HEK293 (cell line): ENCODE data around the gene ATP6V0C.

ENCODE experiments used
- CTCF ChIA-PET: fragments of 350-600 bp; formaldehyde crosslinking; extraction: SDS; loops from one replicate; lab custom pipeline; 2021; ENCODE audit warnings: antibody characterized with exemption; lab: Yijun Ruan, JAX
- POLR2A ChIA-PET: fragments of 300-600 bp; formaldehyde crosslinking; extraction: SDS; loops from one replicate; lab custom pipeline; 2020; ENCODE audit warnings: antibody characterized with exemption, inconsistent platforms; lab: Yijun Ruan, JAX
- H3K27ac ChIP-seq: fragments of 200-500 bp; sonication (Bioruptor generic); 2 replicates; pipeline ENCODE4 v1.5.1; 2014; ENCODE audit warnings: low read depth, low read length, control low read depth, inconsistent platforms; ENCODE audit errors: extremely low read depth
- H3K36me3 ChIP-seq, 2 experiments: fragments of 200-500 bp in 1 of 2; sonication (Bioruptor generic) in 1 of 2; 1 replicate in 1 of 2; 2 replicates in 1 of 2; pipeline ENCODE4 v1.5.1; 2014 to 2017; ENCODE audit warnings: inconsistent platforms in 2 of 2, low read length in 2 of 2; ENCODE audit not compliant: control insufficient read depth in 2 of 2, insufficient read depth in 1 of 2
- H3K4me1 ChIP-seq: fragments of 200-500 bp; sonication (Bioruptor generic); 2 replicates; pipeline ENCODE4 v1.5.1; 2014; ENCODE audit warnings: mild to moderate bottlenecking, low read length, inconsistent platforms; ENCODE audit not compliant: control insufficient read depth, insufficient read depth
- H3K4me3 ChIP-seq: 2 replicates; pipeline ENCODE4 v1.5.1; 2011; ENCODE audit warnings: low read depth, mild to moderate bottlenecking, control low read depth, low read length, moderate library complexity
- H3K9me3 ChIP-seq: fragments of 200-500 bp; sonication (Bioruptor generic); 2 replicates; pipeline ENCODE4 v1.5.1; 2014; ENCODE audit warnings: low read depth, low read length, inconsistent platforms; ENCODE audit not compliant: control insufficient read depth, insufficient read depth
- GLIS2 ChIP-seq: fragments of 450-650 bp; formaldehyde crosslinking; IDR thresholded peaks from 2 replicates; pipeline ENCODE4 v1.5.1; 2016; ENCODE audit warnings: missing biosample characterization, missing genetic modification characterization
- KLF1 ChIP-seq: fragments of 450-650 bp; formaldehyde crosslinking; IDR thresholded peaks from 2 replicates; pipeline ENCODE4 v1.5.1; 2016; ENCODE audit warnings: missing biosample characterization, missing genetic modification characterization
- KLF7 ChIP-seq: fragments of 450-650 bp; formaldehyde crosslinking; IDR thresholded peaks from 2 replicates; pipeline ENCODE4 v1.5.1; 2016; ENCODE audit warnings: missing biosample characterization, missing genetic modification characterization, borderline replicate concordance
- ZBTB17 ChIP-seq: fragments of 450-650 bp; formaldehyde crosslinking; IDR thresholded peaks from 2 replicates; pipeline ENCODE4 v1.5.1; 2016; ENCODE audit warnings: missing biosample characterization, missing genetic modification characterization
- ZBTB20 ChIP-seq: fragments of 450-650 bp; formaldehyde crosslinking; IDR thresholded peaks from 2 replicates; pipeline ENCODE4 v1.5.1; 2016; ENCODE audit warnings: missing biosample characterization, missing genetic modification characterization
- ZFHX2 ChIP-seq: fragments of 450-650 bp; formaldehyde crosslinking; conservative IDR thresholded peaks from 2 replicates; pipeline ENCODE4 v1.5.1; 2016; ENCODE audit warnings: missing biosample characterization, missing genetic modification characterization
- ZFP3 ChIP-seq: fragments of 450-650 bp; formaldehyde crosslinking; IDR thresholded peaks from 2 replicates; pipeline ENCODE4 v1.5.1; 2016; ENCODE audit warnings: low read depth, missing biosample characterization, missing genetic modification characterization
- ZNF114 ChIP-seq: fragments of 450-650 bp; formaldehyde crosslinking; IDR thresholded peaks from 2 replicates; pipeline ENCODE4 v1.5.0; 2017; ENCODE audit warnings: missing biosample characterization, missing genetic modification characterization
- ZNF16 ChIP-seq: fragments of 450-650 bp; formaldehyde crosslinking; IDR thresholded peaks from 2 replicates; pipeline ENCODE4 v1.5.1; 2016; ENCODE audit warnings: low read depth, missing biosample characterization, missing genetic modification characterization
- ZNF239 ChIP-seq: fragments of 450-650 bp; formaldehyde crosslinking; IDR thresholded peaks from 2 replicates; pipeline ENCODE4 v1.5.1; 2016; ENCODE audit warnings: missing biosample characterization, missing genetic modification characterization
- ZNF335 ChIP-seq: fragments of 450-650 bp; formaldehyde crosslinking; conservative IDR thresholded peaks from 2 replicates; pipeline ENCODE4 v1.5.1; 2016; ENCODE audit warnings: missing biosample characterization, missing genetic modification characterization
- ZNF510 ChIP-seq: fragments of 450-650 bp; formaldehyde crosslinking; IDR thresholded peaks from 2 replicates; pipeline ENCODE4 v1.5.1; 2018; ENCODE audit warnings: mild to moderate bottlenecking, missing genetic modification characterization, missing biosample characterization; ENCODE audit not compliant: insufficient replicate concordance
- ZNF529 ChIP-seq: fragments of 450-650 bp; formaldehyde crosslinking; IDR thresholded peaks from 2 replicates; pipeline ENCODE4 v1.5.1; 2017; ENCODE audit warnings: missing genetic modification characterization, missing biosample characterization; ENCODE audit not compliant: insufficient replicate concordance
- ZNF544 ChIP-seq: fragments of 450-650 bp; formaldehyde crosslinking; IDR thresholded peaks from 2 replicates; pipeline ENCODE4 v1.5.0; 2017; ENCODE audit warnings: missing biosample characterization, missing genetic modification characterization
- ZNF548 ChIP-seq: fragments of 450-650 bp; formaldehyde crosslinking; IDR thresholded peaks from 2 replicates; pipeline ENCODE4 v1.5.1; 2016; ENCODE audit warnings: missing biosample characterization, missing genetic modification characterization
- ZNF585B ChIP-seq: fragments of 450-650 bp; formaldehyde crosslinking; IDR thresholded peaks from 2 replicates; pipeline ENCODE4 v1.5.1; 2016; ENCODE audit warnings: missing biosample characterization, missing genetic modification characterization
- ZNF600 ChIP-seq: fragments of 450-650 bp; formaldehyde crosslinking; IDR thresholded peaks from 2 replicates; pipeline ENCODE4 v1.5.1; 2016; ENCODE audit warnings: missing biosample characterization, missing genetic modification characterization
- ZNF624 ChIP-seq: fragments of 450-650 bp; formaldehyde crosslinking; IDR thresholded peaks from 2 replicates; pipeline ENCODE4 v1.5.1; 2017; ENCODE audit warnings: missing biosample characterization, missing genetic modification characterization
- ZNF768 ChIP-seq: fragments of 450-650 bp; formaldehyde crosslinking; IDR thresholded peaks from 2 replicates; pipeline ENCODE4 v1.5.1; 2018; ENCODE audit warnings: missing biosample characterization, mild to moderate bottlenecking, missing genetic modification characterization
- ZNF791 ChIP-seq: fragments of 450-650 bp; formaldehyde crosslinking; IDR thresholded peaks from 2 replicates; pipeline ENCODE4 v1.5.1; 2016; ENCODE audit warnings: missing biosample characterization, missing genetic modification characterization
- ZNF792 ChIP-seq: fragments of 450-650 bp; formaldehyde crosslinking; IDR thresholded peaks from 2 replicates; pipeline ENCODE4 v1.5.1; 2016; ENCODE audit warnings: missing biosample characterization, missing genetic modification characterization
- TF ChIP-seq, protein P1 (sequence below): fragments of 450-650 bp; formaldehyde crosslinking; IDR thresholded peaks from 2 replicates; pipeline ENCODE4 v1.5.1; 2016; ENCODE audit warnings: missing biosample characterization, missing genetic modification characterization
- TF ChIP-seq, protein P2 (sequence below): fragments of 450-650 bp; formaldehyde crosslinking; IDR thresholded peaks from 2 replicates; pipeline ENCODE4 v1.5.1; 2016; ENCODE audit warnings: missing biosample characterization, missing genetic modification characterization
- TF ChIP-seq, protein P3 (sequence below): fragments of 450-650 bp; formaldehyde crosslinking; IDR thresholded peaks from 2 replicates; pipeline ENCODE4 v1.5.1; 2017; ENCODE audit warnings: missing biosample characterization, mild to moderate bottlenecking, missing genetic modification characterization, moderate library complexity
- TF ChIP-seq, protein P4 (sequence below): fragments of 450-650 bp; IDR thresholded peaks from 2 replicates; pipeline ENCODE4 v1.5.1; 2018; ENCODE audit warnings: missing biosample characterization, mild to moderate bottlenecking, missing genetic modification characterization
- TF ChIP-seq, protein P5 (sequence below): fragments of 450-650 bp; formaldehyde crosslinking; IDR thresholded peaks from 2 replicates; pipeline ENCODE4 v1.5.1; 2016; ENCODE audit warnings: missing biosample characterization, missing genetic modification characterization
- TF ChIP-seq, protein P6 (sequence below): fragments of 450-650 bp; formaldehyde crosslinking; IDR thresholded peaks from 2 replicates; pipeline ENCODE4 v1.5.1; 2017; ENCODE audit warnings: missing biosample characterization, missing genetic modification characterization
- TF ChIP-seq, protein P7 (sequence below): fragments of 450-650 bp; formaldehyde crosslinking; IDR thresholded peaks from 2 replicates; pipeline ENCODE4 v1.5.1; 2017; ENCODE audit warnings: missing biosample characterization, missing genetic modification characterization

The ATP6V0C gene

DNA sequence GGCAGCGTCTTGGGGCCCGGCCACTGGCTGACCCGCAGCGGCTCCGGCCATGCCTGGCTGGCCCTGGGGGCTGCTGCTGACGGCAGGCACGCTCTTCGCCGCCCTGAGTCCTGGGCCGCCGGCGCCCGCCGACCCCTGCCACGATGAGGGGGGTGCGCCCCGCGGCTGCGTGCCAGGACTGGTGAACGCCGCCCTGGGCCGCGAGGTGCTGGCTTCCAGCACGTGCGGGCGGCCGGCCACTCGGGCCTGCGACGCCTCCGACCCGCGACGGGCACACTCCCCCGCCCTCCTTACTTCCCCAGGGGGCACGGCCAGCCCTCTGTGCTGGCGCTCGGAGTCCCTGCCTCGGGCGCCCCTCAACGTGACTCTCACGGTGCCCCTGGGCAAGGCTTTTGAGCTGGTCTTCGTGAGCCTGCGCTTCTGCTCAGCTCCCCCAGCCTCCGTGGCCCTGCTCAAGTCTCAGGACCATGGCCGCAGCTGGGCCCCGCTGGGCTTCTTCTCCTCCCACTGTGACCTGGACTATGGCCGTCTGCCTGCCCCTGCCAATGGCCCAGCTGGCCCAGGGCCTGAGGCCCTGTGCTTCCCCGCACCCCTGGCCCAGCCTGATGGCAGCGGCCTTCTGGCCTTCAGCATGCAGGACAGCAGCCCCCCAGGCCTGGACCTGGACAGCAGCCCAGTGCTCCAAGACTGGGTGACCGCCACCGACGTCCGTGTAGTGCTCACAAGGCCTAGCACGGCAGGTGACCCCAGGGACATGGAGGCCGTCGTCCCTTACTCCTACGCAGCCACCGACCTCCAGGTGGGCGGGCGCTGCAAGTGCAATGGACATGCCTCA is 41.9 kb upstream of the ATP6V0C start (continued):
- TF ChIP-seq GLIS2 = 0 out of 2 replicates have a peak, but pooled peaks have one; percentile 36
- TF ChIP-seq ZBTB20 (tag by site-specific recombination) = peak; percentile 2; the same call in 1 of the 2 replicates
- TF ChIP-seq ZNF585B = no peak
- no peak for TF ChIP-seq ZNF16
- peak; percentile 55 for TF ChIP-seq ZFHX2 (tag by site-specific recombination)
- TF ChIP-seq ZNF544 (tag by site-specific recombination) = no peak
- TF ChIP-seq, protein P1, sequence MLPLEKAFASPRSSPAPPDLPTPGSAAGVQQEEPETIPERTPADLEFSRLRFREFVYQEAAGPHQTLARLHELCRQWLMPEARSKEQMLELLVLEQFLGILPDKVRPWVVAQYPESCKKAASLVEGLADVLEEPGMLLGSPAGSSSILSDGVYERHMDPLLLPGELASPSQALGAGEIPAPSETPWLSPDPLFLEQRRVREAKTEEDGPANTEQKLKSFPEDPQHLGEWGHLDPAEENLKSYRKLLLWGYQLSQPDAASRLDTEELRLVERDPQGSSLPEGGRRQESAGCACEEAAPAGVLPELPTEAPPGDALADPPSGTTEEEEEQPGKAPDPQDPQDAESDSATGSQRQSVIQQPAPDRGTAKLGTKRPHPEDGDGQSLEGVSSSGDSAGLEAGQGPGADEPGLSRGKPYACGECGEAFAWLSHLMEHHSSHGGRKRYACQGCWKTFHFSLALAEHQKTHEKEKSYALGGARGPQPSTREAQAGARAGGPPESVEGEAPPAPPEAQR = no peak
- no peak for TF ChIP-seq ZBTB17 (tag by site-specific recombination)
- TF ChIP-seq ZNF768 (tag by site-specific recombination) = no peak
- TF ChIP-seq ZNF792 (tag by site-specific recombination) = no peak
- 0 out of 2 replicates have a peak, but pooled peaks have one; percentile 4 for TF ChIP-seq KLF1 (tag by site-specific recombination)
- TF ChIP-seq, all 188 proteins: peak for 9

DNA sequence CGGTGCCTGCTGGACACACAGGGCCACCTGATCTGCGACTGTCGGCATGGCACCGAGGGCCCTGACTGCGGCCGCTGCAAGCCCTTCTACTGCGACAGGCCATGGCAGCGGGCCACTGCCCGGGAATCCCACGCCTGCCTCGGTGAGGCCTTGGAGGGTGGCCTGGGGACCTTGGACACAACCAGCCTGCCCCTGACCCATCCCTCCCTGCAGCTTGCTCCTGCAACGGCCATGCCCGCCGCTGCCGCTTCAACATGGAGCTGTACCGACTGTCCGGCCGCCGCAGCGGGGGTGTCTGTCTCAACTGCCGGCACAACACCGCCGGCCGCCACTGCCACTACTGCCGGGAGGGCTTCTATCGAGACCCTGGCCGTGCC is 41.3 kb upstream of the ATP6V0C start:
- H3K4me3 ChIP-seq = no peak overlapping the region
- TF ChIP-seq, protein P2, sequence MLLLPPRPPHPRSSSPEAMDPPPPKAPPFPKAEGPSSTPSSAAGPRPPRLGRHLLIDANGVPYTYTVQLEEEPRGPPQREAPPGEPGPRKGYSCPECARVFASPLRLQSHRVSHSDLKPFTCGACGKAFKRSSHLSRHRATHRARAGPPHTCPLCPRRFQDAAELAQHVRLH (tag by site-specific recombination) = no peak
- TF ChIP-seq ZFP3 (tag by site-specific recombination) = no peak
- TF ChIP-seq, protein P3, sequence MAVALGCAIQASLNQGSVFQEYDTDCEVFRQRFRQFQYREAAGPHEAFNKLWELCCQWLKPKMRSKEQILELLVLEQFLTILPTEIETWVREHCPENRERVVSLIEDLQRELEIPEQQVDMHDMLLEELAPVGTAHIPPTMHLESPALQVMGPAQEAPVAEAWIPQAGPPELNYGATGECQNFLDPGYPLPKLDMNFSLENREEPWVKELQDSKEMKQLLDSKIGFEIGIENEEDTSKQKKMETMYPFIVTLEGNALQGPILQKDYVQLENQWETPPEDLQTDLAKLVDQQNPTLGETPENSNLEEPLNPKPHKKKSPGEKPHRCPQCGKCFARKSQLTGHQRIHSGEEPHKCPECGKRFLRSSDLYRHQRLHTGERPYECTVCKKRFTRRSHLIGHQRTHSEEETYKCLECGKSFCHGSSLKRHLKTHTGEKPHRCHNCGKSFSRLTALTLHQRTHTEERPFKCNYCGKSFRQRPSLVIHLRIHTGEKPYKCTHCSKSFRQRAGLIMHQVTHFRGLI (tag by site-specific recombination) = no peak
- no peak for TF ChIP-seq ZNF548 (tag by site-specific recombination)
- TF ChIP-seq ZNF114 = no peak
- TF ChIP-seq ZNF544 (tag by site-specific recombination) = no peak
- no peak for TF ChIP-seq ZNF335 (tag by site-specific recombination)
- no peak for TF ChIP-seq ZBTB17 (tag by site-specific recombination)
- no peak for TF ChIP-seq ZNF239 (tag by site-specific recombination)
- no peak for TF ChIP-seq ZNF529
- no peak for TF ChIP-seq ZNF624 (tag by site-specific recombination)
- no peak for TF ChIP-seq ZNF791 (tag by site-specific recombination)
- no peak for TF ChIP-seq ZNF600 (tag by site-specific recombination)
- TF ChIP-seq, protein P4, sequence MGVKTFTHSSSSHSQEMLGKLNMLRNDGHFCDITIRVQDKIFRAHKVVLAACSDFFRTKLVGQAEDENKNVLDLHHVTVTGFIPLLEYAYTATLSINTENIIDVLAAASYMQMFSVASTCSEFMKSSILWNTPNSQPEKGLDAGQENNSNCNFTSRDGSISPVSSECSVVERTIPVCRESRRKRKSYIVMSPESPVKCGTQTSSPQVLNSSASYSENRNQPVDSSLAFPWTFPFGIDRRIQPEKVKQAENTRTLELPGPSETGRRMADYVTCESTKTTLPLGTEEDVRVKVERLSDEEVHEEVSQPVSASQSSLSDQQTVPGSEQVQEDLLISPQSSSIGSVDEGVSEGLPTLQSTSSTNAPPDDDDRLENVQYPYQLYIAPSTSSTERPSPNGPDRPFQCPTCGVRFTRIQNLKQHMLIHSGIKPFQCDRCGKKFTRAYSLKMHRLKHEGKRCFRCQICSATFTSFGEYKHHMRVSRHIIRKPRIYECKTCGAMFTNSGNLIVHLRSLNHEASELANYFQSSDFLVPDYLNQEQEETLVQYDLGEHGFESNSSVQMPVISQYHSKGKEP = no peak
- no peak for TF ChIP-seq ZNF510
- no peak for TF ChIP-seq KLF7 (tag by site-specific recombination)
- TF ChIP-seq, protein P5, sequence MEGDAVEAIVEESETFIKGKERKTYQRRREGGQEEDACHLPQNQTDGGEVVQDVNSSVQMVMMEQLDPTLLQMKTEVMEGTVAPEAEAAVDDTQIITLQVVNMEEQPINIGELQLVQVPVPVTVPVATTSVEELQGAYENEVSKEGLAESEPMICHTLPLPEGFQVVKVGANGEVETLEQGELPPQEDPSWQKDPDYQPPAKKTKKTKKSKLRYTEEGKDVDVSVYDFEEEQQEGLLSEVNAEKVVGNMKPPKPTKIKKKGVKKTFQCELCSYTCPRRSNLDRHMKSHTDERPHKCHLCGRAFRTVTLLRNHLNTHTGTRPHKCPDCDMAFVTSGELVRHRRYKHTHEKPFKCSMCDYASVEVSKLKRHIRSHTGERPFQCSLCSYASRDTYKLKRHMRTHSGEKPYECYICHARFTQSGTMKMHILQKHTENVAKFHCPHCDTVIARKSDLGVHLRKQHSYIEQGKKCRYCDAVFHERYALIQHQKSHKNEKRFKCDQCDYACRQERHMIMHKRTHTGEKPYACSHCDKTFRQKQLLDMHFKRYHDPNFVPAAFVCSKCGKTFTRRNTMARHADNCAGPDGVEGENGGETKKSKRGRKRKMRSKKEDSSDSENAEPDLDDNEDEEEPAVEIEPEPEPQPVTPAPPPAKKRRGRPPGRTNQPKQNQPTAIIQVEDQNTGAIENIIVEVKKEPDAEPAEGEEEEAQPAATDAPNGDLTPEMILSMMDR (tag by site-specific recombination) = no peak
- TF ChIP-seq, protein P6, sequence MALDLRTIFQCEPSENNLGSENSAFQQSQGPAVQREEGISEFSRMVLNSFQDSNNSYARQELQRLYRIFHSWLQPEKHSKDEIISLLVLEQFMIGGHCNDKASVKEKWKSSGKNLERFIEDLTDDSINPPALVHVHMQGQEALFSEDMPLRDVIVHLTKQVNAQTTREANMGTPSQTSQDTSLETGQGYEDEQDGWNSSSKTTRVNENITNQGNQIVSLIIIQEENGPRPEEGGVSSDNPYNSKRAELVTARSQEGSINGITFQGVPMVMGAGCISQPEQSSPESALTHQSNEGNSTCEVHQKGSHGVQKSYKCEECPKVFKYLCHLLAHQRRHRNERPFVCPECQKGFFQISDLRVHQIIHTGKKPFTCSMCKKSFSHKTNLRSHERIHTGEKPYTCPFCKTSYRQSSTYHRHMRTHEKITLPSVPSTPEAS (tag by site-specific recombination) = no peak
- TF ChIP-seq, protein P7, sequence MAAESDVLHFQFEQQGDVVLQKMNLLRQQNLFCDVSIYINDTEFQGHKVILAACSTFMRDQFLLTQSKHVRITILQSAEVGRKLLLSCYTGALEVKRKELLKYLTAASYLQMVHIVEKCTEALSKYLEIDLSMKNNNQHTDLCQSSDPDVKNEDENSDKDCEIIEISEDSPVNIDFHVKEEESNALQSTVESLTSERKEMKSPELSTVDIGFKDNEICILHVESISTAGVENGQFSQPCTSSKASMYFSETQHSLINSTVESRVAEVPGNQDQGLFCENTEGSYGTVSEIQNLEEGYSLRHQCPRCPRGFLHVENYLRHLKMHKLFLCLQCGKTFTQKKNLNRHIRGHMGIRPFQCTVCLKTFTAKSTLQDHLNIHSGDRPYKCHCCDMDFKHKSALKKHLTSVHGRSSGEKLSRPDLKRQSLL (tag by site-specific recombination) = no peak
- TF ChIP-seq, all 188 proteins: peak for 0
- POLR2A ChIA-PET = interaction anchor here (0.6 to 1.4 kb wide), 2 partner anchors 29 to 38 kb away, joined by 4 to 7 read pairs; no protein-coding TSS in a partner anchor
- Histone ChIP-seq H3K9me3 (no peaks in the 10 kb centered on the region), H3K4me1 (peaks cover 29% of the 10 kb centered on the region), H3K27ac (no peak overlapping the region), H3K36me3 (no peaks in the 10 kb centered on the region)
- CTCF ChIA-PET = no interaction called here
